K562 (cell line): Measurements from ENCODE around the gene SEMA5A. TPM values are rescaled to one million over a fixed set of nuclear protein-coding genes. Genes with fewer than 3 reads are reported as not detected.

ENCODE experiments used
- ATAC-seq: fragments of 200-7000 bp; cut with Tn5 transposase; 3 replicates; pipeline ENCODE4 v1.9.1; 2020; ENCODE audit warnings: moderate library complexity
- BruUV-seq: library from RNA; stranded (reverse); fragments of 400-500 nt; replicated peaks from 2 replicates; lab custom pipeline; 2021; lab: Mats Ljungman, UMichigan
- CTCF ChIA-PET: fragments of 300-600 bp; formaldehyde crosslinking; extraction: SDS; loops from one replicate; lab custom pipeline; 2021; ENCODE audit warnings: low intra/inter-chr PET ratio; lab: Yijun Ruan, JAX
- POLR2A ChIA-PET: fragments of 300-600, 350-650 bp; sonication (Branson Sonifier 250); formaldehyde crosslinking; extraction: SDS; loops from one replicate; lab custom pipeline; 2021; ENCODE audit warnings: antibody characterized with exemption, inconsistent platforms; lab: Yijun Ruan, JAX
- DNase-seq, 4 experiments: peaks; one replicate each; pipeline versions ENCODE4 v3.0.0 to v3.0.0-alpha.2; 2011 to 2018; ENCODE audit warnings: low spot score in 3 of 4, mixed read lengths in 3 of 4; ENCODE audit errors: extremely low read depth in 1 of 4
- FAIRE-seq: peaks from 2 replicates; lab custom pipeline; 2011; peaks lifted over from hg19 to GRCh38; lab: Jason Lieb, UNC
- H2AFZ ChIP-seq: 2 replicates; pipeline ENCODE4 v1.6.0; 2011; ENCODE audit warnings: low read depth, low read length, control low read depth, inconsistent platforms
- H3K27ac ChIP-seq: fragments of 200-600 bp; 3 replicates; pipeline ENCODE4 v1.8.0; 2011; ENCODE audit warnings: low read depth, mild to moderate bottlenecking, control low read depth, inconsistent platforms, low read length, moderate library complexity, mixed read lengths; ENCODE audit errors: extremely low read depth
- H3K27me3 ChIP-seq, 2 experiments: fragments of 300-600 bp in 1 of 2; 2 replicates in 1 of 2; 3 replicates in 1 of 2; pipeline versions ENCODE4 v1.6.0 to v1.8.0; 2011; ENCODE audit warnings: inconsistent platforms in 2 of 2, low read length in 2 of 2, mild to moderate bottlenecking in 1 of 2, mixed read lengths in 1 of 2, moderate library complexity in 1 of 2; ENCODE audit not compliant: control insufficient read depth in 2 of 2, insufficient read depth in 2 of 2
- H3K36me3 ChIP-seq: fragments of 300-600 bp; 3 replicates; pipeline ENCODE4 v1.8.0; 2011; ENCODE audit warnings: mild to moderate bottlenecking, low read length, inconsistent platforms; ENCODE audit not compliant: control insufficient read depth, insufficient read depth
- H3K4me1 ChIP-seq, 2 experiments: fragments of 200-600 bp in 1 of 2; replicated peaks in 1 of 2; 2 replicates in 1 of 2; 3 replicates in 1 of 2; pipeline versions ENCODE4 v1.5.1 to v1.8.0; 2011; ENCODE audit warnings: inconsistent platforms in 2 of 2, low read length in 2 of 2, mild to moderate bottlenecking in 1 of 2, mixed read lengths in 1 of 2, moderate library complexity in 1 of 2; ENCODE audit not compliant: control insufficient read depth in 2 of 2, insufficient read depth in 2 of 2
- H3K4me2 ChIP-seq: 2 replicates; pipeline ENCODE4 v1.6.1; 2011; ENCODE audit warnings: low read length, control low read depth, inconsistent platforms, mixed read lengths; ENCODE audit not compliant: insufficient read depth
- H3K4me3 ChIP-seq: fragments of 200-600 bp; sonication (generic), shearing (Covaris generic); 2 replicates; pipeline ENCODE4 v1.5.1; 2016; ENCODE audit warnings: control low read depth, inconsistent platforms
- H3K79me2 ChIP-seq: fragments of 200-600 bp; 3 replicates; pipeline ENCODE4 v1.8.0; 2011; ENCODE audit warnings: low read length, inconsistent platforms; ENCODE audit not compliant: control insufficient read depth, insufficient read depth
- H3K9ac ChIP-seq, 2 experiments: 2 replicates each; pipeline versions ENCODE4 v1.6.0 to v1.6.1; 2011; ENCODE audit warnings: low read depth in 2 of 2, low read length in 2 of 2, control low read depth in 1 of 2, inconsistent platforms in 1 of 2, mild to moderate bottlenecking in 1 of 2, mixed read lengths in 1 of 2; ENCODE audit not compliant: insufficient read depth in 1 of 2
- H3K9me1 ChIP-seq: one replicate; pipeline ENCODE4 v1.6.0; 2011; ENCODE audit warnings: inconsistent platforms, mild to moderate bottlenecking, low read length, moderate library complexity; ENCODE audit not compliant: control insufficient read depth, insufficient read depth
- H3K9me3 ChIP-seq: replicated peaks from 2 replicates; pipeline ENCODE4 v1.5.1; 2011; ENCODE audit warnings: low read depth, low read length, inconsistent platforms; ENCODE audit not compliant: control insufficient read depth, insufficient read depth
- H4K20me1 ChIP-seq: replicated peaks from 2 replicates; pipeline ENCODE4 v1.6.1; 2011; ENCODE audit warnings: low read length, inconsistent platforms, mixed read lengths; ENCODE audit not compliant: control insufficient read depth, insufficient read depth
- CBX1 ChIP-seq: sonication (generic); IDR thresholded peaks from 2 replicates; pipeline ENCODE4 v1.6.1; 2016; ENCODE audit warnings: antibody characterized with exemption, low read depth, mild to moderate bottlenecking
- GABPA ChIP-seq: fragments of 200-800 bp; sonication (Bioruptor generic); conservative IDR thresholded peaks from 2 replicates; pipeline ENCODE4 v1.6.1; 2016; ENCODE audit warnings: low read depth, missing genetic modification characterization, missing compliant biosample characterization
- KDM4B ChIP-seq, 2 experiments: fragments of 450-650 bp in 1 of 2; sonication (generic) in 1 of 2; IDR thresholded peaks; 2 replicates each; pipeline ENCODE4 v1.6.1; 2016 to 2017; ENCODE audit warnings: borderline replicate concordance in 2 of 2, antibody characterized with exemption in 1 of 2, low read depth in 1 of 2, mild to moderate bottlenecking in 1 of 2
- ZNF3 ChIP-seq: fragments of 250-450 bp; sonication (Bioruptor Pico); IDR thresholded peaks from 2 replicates; pipeline ENCODE4 v1.5.0; 2021; ENCODE audit warnings: mild to moderate bottlenecking, moderate library complexity
- ZNF766 ChIP-seq: fragments of 200-800 bp; sonication (Bioruptor generic); conservative IDR thresholded peaks from 2 replicates; pipeline ENCODE4 v1.6.1; 2016; ENCODE audit warnings: missing genetic modification characterization, missing compliant biosample characterization
- WGBS: fragments of 100-300 bp; shearing (Covaris generic); methylation state at CpG from one replicate; pipeline ENCODE4 v1.1.6; 2016; ENCODE audit warnings: low coverage, mixed read lengths; ENCODE audit not compliant: insufficient coverage; ENCODE audit errors: missing lambda C conversion rate; 5-methylcytosine and 5-hydroxymethylcytosine counted together
- in situ Hi-C: fragments of 300-500 bp; cut with MboI; formaldehyde crosslinking; loops from 4 replicates; pipeline ENCODE4 v1.15.0; 2018; ENCODE audit warnings: inconsistent platforms, mixed read lengths
- intact Hi-C: fragments of 100-400 bp; cut with micrococcal nuclease; formaldehyde crosslinking; loops from 2 replicates; pipeline ENCODE4 v1.14.2; 2022
- polyA plus RNA-seq, 8 experiments: library from polyadenylated mRNA; depleted of rRNA in 4 of 8; stranded (reverse) in 5 of 8; unstranded in 3 of 8; fragments of >200 nt; fragmentation: Nextera tagmentation in 2 of 8; fragmentation: Illumina TruSeq in 1 of 8; extraction: Ambion mirVana in 2 of 8; extraction: Trizol in 1 of 8; gene quantifications; 2 replicates each; pipeline versions ENCODE4 v1.2.1 to v1.2.3, GENCODE V29; 2011 to 2014; ENCODE audit warnings: inconsistent platforms in 1 of 8, missing spikeins in 1 of 8
- total RNA-seq, 7 experiments: library from RNA; depleted of rRNA in 6 of 7; stranded (reverse); fragments of >200 nt in 6 of 7; fragmentation: Illumina TruSeq in 2 of 7; extraction: Trizol in 2 of 7; gene quantifications; 2 replicates each; pipeline versions ENCODE4 v1.2.1 to v1.2.3, GENCODE V29; 2011 to 2021; ENCODE audit warnings: low replicate concordance in 1 of 7
- TF ChIP-seq, protein P1 (sequence below): sonication (generic); formaldehyde crosslinking; IDR thresholded peaks from 2 replicates; pipeline ENCODE4 v1.8.0; 2023; ENCODE audit warnings: mild to moderate bottlenecking, missing genetic modification reagents

SEMA5A gene
- total and polyA plus RNA-seq, 9 of the 15 experiments (the other 6 are each of a cell fraction or from before 2014, with no cell fraction given), result 0.02 TPM; not detected in 8

DNA sequence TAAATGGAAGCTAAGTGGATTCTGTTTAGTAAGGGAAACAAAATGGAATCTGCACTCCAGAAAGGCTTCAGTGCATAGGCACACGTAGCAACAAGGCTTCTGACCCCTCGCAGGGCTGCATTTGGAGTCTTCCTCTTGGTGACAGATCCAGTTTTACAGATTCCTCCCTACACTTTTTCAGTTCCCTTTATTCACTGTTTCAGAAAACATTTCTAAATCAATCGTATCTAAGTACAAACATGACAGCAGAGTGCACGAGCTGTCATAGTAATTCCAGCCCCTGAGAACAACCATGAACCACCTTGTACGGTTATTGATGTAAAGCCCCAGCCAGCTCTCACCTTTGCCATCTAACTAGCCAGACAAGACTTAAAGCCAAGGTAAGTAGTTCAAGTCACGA lies 491.6 kb downstream of the SEMA5A start:
- Histone ChIP-seq H3K9me3 (no peaks in the 10 kb centered on the region), H2AFZ (no peak overlapping the region), H3K9ac (no peak overlapping the region), H3K79me2 (no peaks in the 10 kb centered on the region), H3K9me1 (no peaks in the 10 kb centered on the region), H3K4me3 (no peak overlapping the region), H4K20me1 (no peaks in the 10 kb centered on the region), H3K4me2 (no peak overlapping the region), H3K27me3 (no peaks in the 10 kb centered on the region), H3K36me3 (no peaks in the 10 kb centered on the region), H3K4me1 (no peaks in the 10 kb centered on the region), H3K27ac (no peak overlapping the region)
- in situ Hi-C loops (no loop called here), intact Hi-C loops (no loop called here)
- no peak for FAIRE-seq
- no TSS peak for BruUV-seq
- under 1% methylated on average over 6 of the region's 6 CpGs for WGBS
- ChIA-PET CTCF (no interaction called here), POLR2A (interaction anchor here (1.5 kb wide), 1 partner anchor 13 kb away, joined by 4 read pairs; no protein-coding TSS in a partner anchor)
- no peak for ATAC-seq
- no peak for DNase-seq
- TF ChIP-seq KDM4B (IDR thresholded peaks at IDR 0.05; ENCODE audit: borderline replicate concordance in 2 of 2, low read depth in 1 of 2), result no peak
- no peak for TF ChIP-seq GABPA (tag)
- no peak for TF ChIP-seq ZNF3
- TF ChIP-seq, protein P1, sequence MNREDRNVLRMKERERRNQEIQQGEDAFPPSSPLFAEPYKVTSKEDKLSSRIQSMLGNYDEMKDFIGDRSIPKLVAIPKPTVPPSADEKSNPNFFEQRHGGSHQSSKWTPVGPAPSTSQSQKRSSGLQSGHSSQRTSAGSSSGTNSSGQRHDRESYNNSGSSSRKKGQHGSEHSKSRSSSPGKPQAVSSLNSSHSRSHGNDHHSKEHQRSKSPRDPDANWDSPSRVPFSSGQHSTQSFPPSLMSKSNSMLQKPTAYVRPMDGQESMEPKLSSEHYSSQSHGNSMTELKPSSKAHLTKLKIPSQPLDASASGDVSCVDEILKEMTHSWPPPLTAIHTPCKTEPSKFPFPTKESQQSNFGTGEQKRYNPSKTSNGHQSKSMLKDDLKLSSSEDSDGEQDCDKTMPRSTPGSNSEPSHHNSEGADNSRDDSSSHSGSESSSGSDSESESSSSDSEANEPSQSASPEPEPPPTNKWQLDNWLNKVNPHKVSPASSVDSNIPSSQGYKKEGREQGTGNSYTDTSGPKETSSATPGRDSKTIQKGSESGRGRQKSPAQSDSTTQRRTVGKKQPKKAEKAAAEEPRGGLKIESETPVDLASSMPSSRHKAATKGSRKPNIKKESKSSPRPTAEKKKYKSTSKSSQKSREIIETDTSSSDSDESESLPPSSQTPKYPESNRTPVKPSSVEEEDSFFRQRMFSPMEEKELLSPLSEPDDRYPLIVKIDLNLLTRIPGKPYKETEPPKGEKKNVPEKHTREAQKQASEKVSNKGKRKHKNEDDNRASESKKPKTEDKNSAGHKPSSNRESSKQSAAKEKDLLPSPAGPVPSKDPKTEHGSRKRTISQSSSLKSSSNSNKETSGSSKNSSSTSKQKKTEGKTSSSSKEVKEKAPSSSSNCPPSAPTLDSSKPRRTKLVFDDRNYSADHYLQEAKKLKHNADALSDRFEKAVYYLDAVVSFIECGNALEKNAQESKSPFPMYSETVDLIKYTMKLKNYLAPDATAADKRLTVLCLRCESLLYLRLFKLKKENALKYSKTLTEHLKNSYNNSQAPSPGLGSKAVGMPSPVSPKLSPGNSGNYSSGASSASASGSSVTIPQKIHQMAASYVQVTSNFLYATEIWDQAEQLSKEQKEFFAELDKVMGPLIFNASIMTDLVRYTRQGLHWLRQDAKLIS (CRISPR knock-in tag), result no peak
- no peak for TF ChIP-seq ZNF766
- TF ChIP-seq CBX1, result no peak
